Measurements from ENCODE around the gene BCAS3. TPM values are rescaled to one million over a fixed set of nuclear protein-coding genes. Genes with fewer than 3 reads are reported as not detected.

BCAS3 gene
- total RNA-seq, 1 donor from 2014 or later = 75.9 TPM

GRCh38 chr17:60827943-60828342, 150.3 kb downstream of the BCAS3 start:
- H3K27ac ChIP-seq = no peak overlapping the region
- no peak for DNase-seq (ENCODE audit: low spot score in 2 of 2)
- H3K9me3 ChIP-seq = no peaks in the 10 kb centered on the region
- no peaks in the 10 kb centered on the region for H3K27me3 ChIP-seq
- intact Hi-C loops (cut with DNase I) = no loop called here
- no peaks in the 10 kb centered on the region for H3K4me1 ChIP-seq
- no peak for TF ChIP-seq CTCF (IDR thresholded peaks at IDR 0.05)
- no peaks in the 10 kb centered on the region for H3K36me3 ChIP-seq
- H3K4me3 ChIP-seq = no peak overlapping the region

- no peak overlapping the region for H3K4me3 ChIP-seq
- no peaks in the 10 kb centered on the region for H3K27me3 ChIP-seq
- H3K36me3 ChIP-seq = no peaks in the 10 kb centered on the region
- H3K27ac ChIP-seq = no peak overlapping the region
- no peak for DNase-seq (ENCODE audit: low spot score in 2 of 2)
- no peaks in the 10 kb centered on the region for H3K4me1 ChIP-seq
- intact Hi-C loops (cut with DNase I) = no loop called here
- no peak for TF ChIP-seq CTCF (IDR thresholded peaks at IDR 0.05)
- no peaks in the 10 kb centered on the region for H3K9me3 ChIP-seq
Observed at GRCh38 chr17:60832151-60832585, 154.5 kb downstream of the BCAS3 start.

- no peak for TF ChIP-seq CTCF (IDR thresholded peaks at IDR 0.05)
- intact Hi-C loops (cut with DNase I) = no loop called here
- Histone ChIP-seq H3K4me3 (no peak overlapping the region), H3K4me1 (no peaks in the 10 kb centered on the region), H3K27ac (no peak overlapping the region), H3K36me3 (no peaks in the 10 kb centered on the region), H3K9me3 (no peaks in the 10 kb centered on the region), H3K27me3 (no peaks in the 10 kb centered on the region)
- no peak for DNase-seq (ENCODE audit: low spot score in 2 of 2)
Observed at GRCh38 chr17:60832631-60833030, 155.0 kb downstream of the BCAS3 start.

- H3K4me1 ChIP-seq = no peaks in the 10 kb centered on the region
- no peak overlapping the region for H3K27ac ChIP-seq
- H3K36me3 ChIP-seq = no peaks in the 10 kb centered on the region
- intact Hi-C loops (cut with DNase I) = no loop called here
- TF ChIP-seq CTCF (IDR thresholded peaks at IDR 0.05) = no peak
- no peaks in the 10 kb centered on the region for H3K27me3 ChIP-seq
- DNase-seq (ENCODE audit: low spot score in 2 of 2) = no peak
- no peak overlapping the region for H3K4me3 ChIP-seq
- H3K9me3 ChIP-seq = no peaks in the 10 kb centered on the region
Observed at GRCh38 chr17:60840456-60840855, 162.8 kb downstream of the BCAS3 start.

GRCh38 chr17:60845012-60845411, 167.4 kb downstream of the BCAS3 start:
- Histone ChIP-seq H3K9me3 (no peaks in the 10 kb centered on the region), H3K27ac (no peak overlapping the region), H3K4me3 (no peak overlapping the region), H3K4me1 (peaks cover 0 to 7% of the 10 kb centered on the region in 2 donors), H3K27me3 (no peaks in the 10 kb centered on the region), H3K36me3 (no peaks in the 10 kb centered on the region)
- intact Hi-C loops (cut with DNase I) = no loop called here
- TF ChIP-seq CTCF (IDR thresholded peaks at IDR 0.05) = no peak
- no peak for DNase-seq (ENCODE audit: low spot score in 2 of 2)

DNA sequence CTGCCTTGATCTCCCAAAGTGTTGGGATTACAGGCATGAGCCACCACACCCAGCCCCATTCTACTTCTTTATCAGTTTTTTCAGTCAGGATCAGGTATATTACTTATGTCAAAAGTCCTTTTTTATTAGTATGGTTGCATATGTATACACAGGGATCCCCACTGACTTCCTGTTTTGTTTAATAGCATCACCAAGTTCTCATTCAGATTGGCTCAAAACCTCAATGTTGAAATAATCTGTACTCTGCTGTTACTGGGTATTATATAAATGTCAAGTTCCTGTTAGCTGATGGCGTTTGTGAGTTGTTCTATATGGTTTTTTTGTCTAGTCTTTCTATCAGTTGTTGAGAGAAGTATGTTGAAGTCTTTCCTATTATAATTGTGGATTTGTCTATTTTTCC, 168.5 kb downstream of the BCAS3 start:
- H3K9me3 ChIP-seq = no peaks in the 10 kb centered on the region
- no peak overlapping the region for H3K4me3 ChIP-seq
- no peak overlapping the region for H3K27ac ChIP-seq
- intact Hi-C loops (cut with DNase I) = no loop called here
- no peak for DNase-seq (ENCODE audit: low spot score in 2 of 2)
- H3K36me3 ChIP-seq = no peaks in the 10 kb centered on the region
- peaks cover 0 to 7% of the 10 kb centered on the region in 2 donors for H3K4me1 ChIP-seq
- no peaks in the 10 kb centered on the region for H3K27me3 ChIP-seq
- TF ChIP-seq CTCF (IDR thresholded peaks at IDR 0.05) = no peak
